ENCODE data around the gene ENO2. TPM values are rescaled to one million over a fixed set of nuclear protein-coding genes. Genes with fewer than 3 reads are reported as not detected.

ENO2 gene
- total and polyA plus RNA-seq, 11 donors: 4.6 to 30.9 (median 11.6) TPM

DNA sequence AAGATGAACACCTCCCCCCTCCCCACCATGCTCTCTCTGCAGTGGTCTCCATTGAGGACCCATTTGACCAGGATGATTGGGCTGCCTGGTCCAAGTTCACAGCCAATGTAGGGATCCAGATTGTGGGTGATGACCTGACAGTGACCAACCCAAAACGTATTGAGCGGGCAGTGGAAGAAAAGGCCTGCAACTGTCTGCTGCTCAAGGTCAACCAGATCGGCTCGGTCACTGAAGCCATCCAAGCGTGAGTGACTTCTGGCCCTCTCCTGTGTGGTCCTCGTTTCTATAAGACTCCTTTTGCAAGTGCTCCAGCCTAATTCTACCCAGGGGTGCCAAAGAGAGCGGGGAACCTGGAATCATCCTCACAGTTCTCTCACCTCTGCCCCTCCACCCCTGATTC, 7.2 kb downstream of the ENO2 start:
- no peaks in the 10 kb centered on the region for H3K9me3 ChIP-seq
- 81 to 90% (median 85%) methylated on average over 7 of the region's 7 CpGs for WGBS, 4 donors
- DNase-seq: peak in 1 of 5 donors; percentile 11
- TF ChIP-seq, protein P1, sequence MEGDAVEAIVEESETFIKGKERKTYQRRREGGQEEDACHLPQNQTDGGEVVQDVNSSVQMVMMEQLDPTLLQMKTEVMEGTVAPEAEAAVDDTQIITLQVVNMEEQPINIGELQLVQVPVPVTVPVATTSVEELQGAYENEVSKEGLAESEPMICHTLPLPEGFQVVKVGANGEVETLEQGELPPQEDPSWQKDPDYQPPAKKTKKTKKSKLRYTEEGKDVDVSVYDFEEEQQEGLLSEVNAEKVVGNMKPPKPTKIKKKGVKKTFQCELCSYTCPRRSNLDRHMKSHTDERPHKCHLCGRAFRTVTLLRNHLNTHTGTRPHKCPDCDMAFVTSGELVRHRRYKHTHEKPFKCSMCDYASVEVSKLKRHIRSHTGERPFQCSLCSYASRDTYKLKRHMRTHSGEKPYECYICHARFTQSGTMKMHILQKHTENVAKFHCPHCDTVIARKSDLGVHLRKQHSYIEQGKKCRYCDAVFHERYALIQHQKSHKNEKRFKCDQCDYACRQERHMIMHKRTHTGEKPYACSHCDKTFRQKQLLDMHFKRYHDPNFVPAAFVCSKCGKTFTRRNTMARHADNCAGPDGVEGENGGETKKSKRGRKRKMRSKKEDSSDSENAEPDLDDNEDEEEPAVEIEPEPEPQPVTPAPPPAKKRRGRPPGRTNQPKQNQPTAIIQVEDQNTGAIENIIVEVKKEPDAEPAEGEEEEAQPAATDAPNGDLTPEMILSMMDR (IDR thresholded peaks at IDR 0.05): no peak
- no peak for TF ChIP-seq POLR2A (IDR thresholded peaks at IDR 0.05)
- H3K4me1 ChIP-seq: peaks cover 4 to 45% (median 25%) of the 10 kb centered on the region in 12 donors
- H3K4me3 ChIP-seq: no peak overlapping the region
- intact Hi-C loops (cut with DNase I): loop anchor here in 2 of 10 donors (5.0 kb wide), 1 partner anchor 171 kb away; the partner anchor contains the start of gene C1R (in 2 of the 2)
- no peaks in the 10 kb centered on the region for H3K27me3 ChIP-seq
- H3K27ac ChIP-seq: no peak overlapping the region
- H3K36me3 ChIP-seq: peaks cover 0 to 12% (median 0%) of the 10 kb centered on the region in 9 donors
- no peak for ATAC-seq

DNA sequence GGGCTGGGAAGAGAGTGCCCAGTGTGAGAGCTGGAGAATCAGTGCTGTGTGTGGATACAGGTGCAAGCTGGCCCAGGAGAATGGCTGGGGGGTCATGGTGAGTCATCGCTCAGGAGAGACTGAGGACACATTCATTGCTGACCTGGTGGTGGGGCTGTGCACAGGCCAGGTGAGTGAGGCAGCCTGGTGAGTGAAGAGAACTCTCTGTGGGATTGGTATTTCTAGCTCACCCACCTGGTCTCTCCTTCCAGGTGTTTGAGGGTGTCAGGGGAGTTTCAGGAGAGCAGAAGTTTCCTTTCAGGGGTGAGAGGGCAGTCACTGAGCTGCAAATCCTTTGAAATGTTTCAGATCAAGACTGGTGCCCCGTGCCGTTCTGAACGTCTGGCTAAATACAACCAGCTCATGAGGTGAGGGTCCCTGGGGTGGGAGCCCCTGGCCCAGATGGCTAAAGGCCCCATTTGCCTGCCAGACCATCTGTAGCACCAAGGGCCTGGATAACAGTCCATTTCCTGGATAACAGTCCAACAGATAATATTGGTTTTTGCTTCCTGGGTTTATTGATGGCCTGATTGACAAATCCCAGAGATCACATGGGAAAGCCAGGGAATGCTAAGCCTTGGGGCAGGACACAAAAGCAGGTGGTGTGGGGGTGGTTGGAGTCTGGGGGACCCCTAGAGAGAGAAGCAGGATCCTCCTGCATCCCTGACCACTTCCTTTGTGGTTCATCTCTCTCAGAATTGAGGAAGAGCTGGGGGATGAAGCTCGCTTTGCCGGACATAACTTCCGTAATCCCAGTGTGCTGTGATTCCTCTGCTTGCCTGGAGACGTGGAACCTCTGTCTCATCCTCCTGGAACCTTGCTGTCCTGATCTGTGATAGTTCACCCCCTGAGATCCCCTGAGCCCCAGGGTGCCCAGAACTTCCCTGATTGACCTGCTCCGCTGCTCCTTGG, 7.9 kb downstream of the ENO2 start:
- DNase-seq: peak in 1 of 5 donors; percentile 18
- Histone ChIP-seq H3K27ac (no peak overlapping the region), H3K4me3 (no peak overlapping the region), H3K27me3 (no peaks in the 10 kb centered on the region), H3K9me3 (no peaks in the 10 kb centered on the region), H3K36me3 (peaks cover 0 to 11% (median 0%) of the 10 kb centered on the region in 9 donors), H3K4me1 (peaks cover 4 to 52% (median 32%) of the 10 kb centered on the region in 12 donors)
- intact Hi-C loops (cut with DNase I): loop anchor here in 2 of 10 donors (5.0 kb wide), 1 partner anchor 170 kb away; the partner anchor contains the start of gene C1R (in 2 of the 2)
- no peak for TF ChIP-seq POLR2A (IDR thresholded peaks at IDR 0.05)
- TF ChIP-seq, protein P1 (IDR thresholded peaks at IDR 0.05): no peak
- 77 to 87% (median 83%) methylated on average over 8 to 9 of the region's 9 CpGs for WGBS, 4 donors
- ATAC-seq: no peak

DNA sequence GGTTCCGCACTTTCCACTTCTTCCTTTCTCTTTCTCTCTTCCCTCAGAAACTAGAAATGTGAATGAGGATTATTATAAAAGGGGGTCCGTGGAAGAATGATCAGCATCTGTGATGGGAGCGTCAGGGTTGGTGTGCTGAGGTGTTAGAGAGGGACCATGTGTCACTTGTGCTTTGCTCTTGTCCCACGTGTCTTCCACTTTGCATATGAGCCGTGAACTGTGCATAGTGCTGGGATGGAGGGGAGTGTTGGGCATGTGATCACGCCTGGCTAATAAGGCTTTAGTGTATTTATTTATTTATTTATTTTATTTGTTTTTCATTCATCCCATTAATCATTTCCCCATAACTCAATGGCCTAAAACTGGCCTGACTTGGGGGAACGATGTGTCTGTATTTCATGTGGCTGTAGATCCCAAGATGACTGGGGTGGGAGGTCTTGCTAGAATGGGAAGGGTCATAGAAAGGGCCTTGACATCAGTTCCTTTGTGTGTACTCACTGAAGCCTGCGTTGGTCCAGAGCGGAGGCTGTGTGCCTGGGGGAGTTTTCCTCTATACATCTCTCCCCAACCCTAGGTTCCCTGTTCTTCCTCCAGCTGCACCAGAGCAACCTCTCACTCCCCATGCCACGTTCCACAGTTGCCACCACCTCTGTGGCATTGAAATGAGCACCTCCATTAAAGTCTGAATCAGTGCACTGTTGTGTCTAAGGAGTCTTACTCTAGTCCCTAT, 8.8 kb downstream of the ENO2 start:
- Histone ChIP-seq H3K9me3 (no peaks in the 10 kb centered on the region), H3K4me3 (no peak overlapping the region), H3K27ac (no peak overlapping the region), H3K36me3 (peaks cover 0 to 8% (median 0%) of the 10 kb centered on the region in 9 donors), H3K27me3 (no peaks in the 10 kb centered on the region), H3K4me1 (peaks cover 4 to 53% (median 32%) of the 10 kb centered on the region in 12 donors)
- ATAC-seq: no peak
- peak in 1 of 5 donors; percentile 9 for DNase-seq
- 78 to 84% (median 83%) methylated on average over 10 of the region's 10 CpGs for WGBS, 4 donors
- intact Hi-C loops (cut with DNase I): loop anchor here in 2 of 10 donors (5.0 kb wide), 1 partner anchor 169 kb away; the partner anchor contains the start of gene C1R (in 2 of the 2)
- TF ChIP-seq, protein P1 (IDR thresholded peaks at IDR 0.05): no peak
- TF ChIP-seq POLR2A (IDR thresholded peaks at IDR 0.05): no peak
